Hepatocyte (in vitro differentiated cells): ENCODE results near the gene ZNF273.
"Not testable (repeated sequence)": the region's sequence is repeated elsewhere in the genome, so short reads cannot be mapped to it uniquely, and the experiment has no call there.

ENCODE experiments used
- EZH2 ChIP-seq: fragments of 200-600 bp; sonication (generic); IDR thresholded peaks from 2 replicates; pipeline ENCODE4 v1.6.1; 2016; ENCODE audit warnings: antibody characterized with exemption, mild to moderate bottlenecking, borderline replicate concordance
- TF ChIP-seq, protein P1 (sequence below): fragments of 200-600 bp; sonication (generic); IDR thresholded peaks from 2 replicates; pipeline ENCODE4 v1.5.1; 2016; ENCODE audit warnings: antibody characterized with exemption, mild to moderate bottlenecking; ENCODE audit not compliant: poor library complexity

- TF ChIP-seq, protein P1, sequence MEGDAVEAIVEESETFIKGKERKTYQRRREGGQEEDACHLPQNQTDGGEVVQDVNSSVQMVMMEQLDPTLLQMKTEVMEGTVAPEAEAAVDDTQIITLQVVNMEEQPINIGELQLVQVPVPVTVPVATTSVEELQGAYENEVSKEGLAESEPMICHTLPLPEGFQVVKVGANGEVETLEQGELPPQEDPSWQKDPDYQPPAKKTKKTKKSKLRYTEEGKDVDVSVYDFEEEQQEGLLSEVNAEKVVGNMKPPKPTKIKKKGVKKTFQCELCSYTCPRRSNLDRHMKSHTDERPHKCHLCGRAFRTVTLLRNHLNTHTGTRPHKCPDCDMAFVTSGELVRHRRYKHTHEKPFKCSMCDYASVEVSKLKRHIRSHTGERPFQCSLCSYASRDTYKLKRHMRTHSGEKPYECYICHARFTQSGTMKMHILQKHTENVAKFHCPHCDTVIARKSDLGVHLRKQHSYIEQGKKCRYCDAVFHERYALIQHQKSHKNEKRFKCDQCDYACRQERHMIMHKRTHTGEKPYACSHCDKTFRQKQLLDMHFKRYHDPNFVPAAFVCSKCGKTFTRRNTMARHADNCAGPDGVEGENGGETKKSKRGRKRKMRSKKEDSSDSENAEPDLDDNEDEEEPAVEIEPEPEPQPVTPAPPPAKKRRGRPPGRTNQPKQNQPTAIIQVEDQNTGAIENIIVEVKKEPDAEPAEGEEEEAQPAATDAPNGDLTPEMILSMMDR: not testable (repeated sequence)
- TF ChIP-seq EZH2: not testable (repeated sequence)
These were observed 12.8 kb upstream of the ZNF273 start for GRCh38 chr7:64890273-64890672.
